ENCODE measurements around the gene PAK2.

- no peak for TF ChIP-seq ZNF114 (CRISPR knock-in tag; IDR thresholded peaks at IDR 0.05)
- no peak for TF ChIP-seq CTCF (conservative IDR thresholded peaks at IDR 0.05; ENCODE audit: low read depth in 2 of 2)
- TF ChIP-seq CREB1 (CRISPR knock-in tag; IDR thresholded peaks at IDR 0.05; ENCODE audit: low read depth): no peak
- TF ChIP-seq EZH2 (IDR thresholded peaks at IDR 0.05; ENCODE audit: low read depth, unreplicated experiment): no peak
- no peak for TF ChIP-seq POLR2AphosphoS5 (IDR thresholded peaks at IDR 0.05; ENCODE audit: low read depth)
- no peak for TF ChIP-seq JUNB (IDR thresholded peaks at IDR 0.05; ENCODE audit: unreplicated experiment)
- TF ChIP-seq EZH2phosphoT487 (IDR thresholded peaks at IDR 0.05; ENCODE audit: unreplicated experiment): no peak
- TF ChIP-seq REST (IDR thresholded peaks at IDR 0.05; ENCODE audit: unreplicated experiment): no peak
Observed at GRCh38 chr3:196771067-196771466, 31.4 kb downstream of the PAK2 start.

Measured in GM23338 (cell line).